Ovary (tissue), 3 donors: ENCODE measurements around the gene SFPQ.

Source experiments
- CTCF ChIP-seq, 3 donors: fragments of 450-650 bp in 2 of 3; fragments of 200-600 bp in 1 of 3; IDR thresholded peaks; one replicate each; pipeline versions ENCODE4 v1.5.1 to v1.8.0; 2016 to 2022; ENCODE audit warnings: antibody characterized with exemption in 3 of 3, mild to moderate bottlenecking in 1 of 3
- POLR2A ChIP-seq: fragments of 450-650 bp; IDR thresholded peaks from one replicate; pipeline ENCODE4 v1.6.1; 2017; ENCODE audit warnings: antibody characterized with exemption, mild to moderate bottlenecking, moderate library complexity
- donor health status: DM: no; HTN: no; CAD: no.

- TF ChIP-seq CTCF (IDR thresholded peaks at IDR 0.05) (no peak), POLR2A (no peak)
Observed at GRCh38 chr1:35222322-35223083, 29.6 kb upstream of the SFPQ start.
